HG03521 (cell line): ENCODE results near the gene GTPBP3.
A peak's percentile ranks its signal among the peaks of the same experiment; 100 is the strongest.

Source experiments
- ATAC-seq: cut with Tn5 transposase; IDR thresholded peaks from one replicate; pipeline ENCODE4 v1.9.1; 2021; ENCODE audit warnings: mild to moderate bottlenecking, moderate library complexity; ENCODE audit not compliant: unreplicated experiment

GTPBP3 gene

DNA sequence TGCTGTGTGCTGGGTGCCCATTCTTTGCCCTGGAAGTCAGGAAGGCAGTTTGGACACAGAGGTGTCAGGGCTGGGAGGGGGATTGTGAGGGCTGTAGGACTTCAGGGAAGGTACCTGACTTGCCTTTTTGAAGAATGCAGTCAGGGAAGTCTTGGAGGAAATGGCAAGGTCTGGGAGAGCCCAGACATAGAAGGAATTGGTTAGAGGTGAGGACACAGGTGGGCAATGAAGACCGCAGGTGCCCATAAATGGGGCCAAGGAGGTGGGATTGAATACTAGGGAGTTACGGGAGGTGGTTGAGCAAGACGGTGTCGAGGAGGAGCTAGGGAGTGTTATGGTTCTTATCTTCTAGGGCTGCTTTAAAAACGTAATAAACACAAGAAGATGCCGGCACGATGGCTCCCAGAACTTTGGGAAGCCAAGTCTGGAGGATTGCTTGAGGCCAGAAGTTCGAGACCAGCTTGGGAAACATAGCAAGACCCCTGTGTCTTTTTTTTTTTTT is 29.4 kb upstream of the GTPBP3 start:
- no peak for ATAC-seq

DNA sequence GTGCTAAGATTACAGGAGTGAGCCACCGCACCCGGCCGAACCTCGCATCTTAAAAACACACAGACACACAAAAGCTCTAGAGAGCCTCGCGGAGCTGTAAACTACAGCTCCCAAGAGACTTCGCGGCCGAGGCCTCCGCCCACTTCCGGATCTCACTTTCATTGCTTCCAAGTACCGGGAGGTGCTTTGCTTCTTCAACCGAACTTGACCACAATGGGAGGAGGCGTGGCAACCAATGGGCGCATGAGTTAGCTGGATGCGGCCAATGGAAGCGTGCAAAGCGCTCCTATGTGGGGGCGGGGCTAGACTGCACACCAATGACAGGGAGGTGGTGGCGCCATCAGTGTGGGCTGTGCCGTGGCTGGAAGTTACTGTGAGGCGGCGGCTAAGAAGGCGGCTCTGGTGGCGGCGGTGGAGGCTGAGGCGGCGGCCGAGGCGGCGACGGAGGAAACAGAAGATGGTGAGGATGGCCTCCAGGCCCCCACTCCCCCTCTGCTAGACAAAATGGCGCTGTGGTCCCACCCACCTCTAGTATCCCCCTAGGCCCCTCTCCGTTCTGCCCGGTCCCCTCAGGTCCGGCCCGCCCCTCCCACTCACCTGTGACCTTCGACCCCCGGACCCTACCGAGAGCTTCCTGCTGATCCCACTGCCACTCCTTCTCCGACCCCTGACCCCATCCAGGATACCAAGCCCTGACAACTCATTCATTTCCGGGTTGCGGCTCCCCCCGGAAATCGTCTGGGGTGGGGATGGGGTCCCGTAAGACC is 28.0 kb upstream of the GTPBP3 start, which contains the start of gene DDA1:
Gene DDA1, plus strand, starts transcription at position 366 of the 767 bp plus-strand sequence. Its CDS starts 92 bp downstream, at position 458.
- peak; percentile 54 for ATAC-seq

DNA sequence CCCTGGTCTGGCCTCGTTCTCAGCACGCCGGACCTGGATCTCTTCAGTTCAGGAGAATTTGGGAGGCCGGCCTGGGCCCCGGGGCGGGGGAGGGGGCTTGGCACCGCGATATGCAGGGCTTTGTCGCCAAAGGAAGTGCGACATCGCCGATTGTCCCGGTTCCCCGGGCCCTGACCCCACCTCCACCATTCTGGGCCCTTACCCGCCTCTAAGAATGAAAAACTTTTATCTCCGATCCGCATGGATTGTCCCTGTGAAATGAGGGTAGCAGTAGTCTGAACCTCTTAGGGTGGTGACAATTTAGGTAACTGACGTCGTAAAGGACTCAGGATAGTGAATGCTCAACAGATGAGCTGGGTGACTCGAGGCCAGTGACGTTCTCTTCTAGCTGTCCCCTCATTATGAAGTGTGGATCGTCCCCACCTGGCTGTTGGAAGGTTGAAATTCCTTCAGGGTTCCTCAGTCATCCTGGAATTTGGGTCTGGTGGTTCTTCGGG is 27.3 kb upstream of the GTPBP3 start:
- ATAC-seq: no peak

DNA sequence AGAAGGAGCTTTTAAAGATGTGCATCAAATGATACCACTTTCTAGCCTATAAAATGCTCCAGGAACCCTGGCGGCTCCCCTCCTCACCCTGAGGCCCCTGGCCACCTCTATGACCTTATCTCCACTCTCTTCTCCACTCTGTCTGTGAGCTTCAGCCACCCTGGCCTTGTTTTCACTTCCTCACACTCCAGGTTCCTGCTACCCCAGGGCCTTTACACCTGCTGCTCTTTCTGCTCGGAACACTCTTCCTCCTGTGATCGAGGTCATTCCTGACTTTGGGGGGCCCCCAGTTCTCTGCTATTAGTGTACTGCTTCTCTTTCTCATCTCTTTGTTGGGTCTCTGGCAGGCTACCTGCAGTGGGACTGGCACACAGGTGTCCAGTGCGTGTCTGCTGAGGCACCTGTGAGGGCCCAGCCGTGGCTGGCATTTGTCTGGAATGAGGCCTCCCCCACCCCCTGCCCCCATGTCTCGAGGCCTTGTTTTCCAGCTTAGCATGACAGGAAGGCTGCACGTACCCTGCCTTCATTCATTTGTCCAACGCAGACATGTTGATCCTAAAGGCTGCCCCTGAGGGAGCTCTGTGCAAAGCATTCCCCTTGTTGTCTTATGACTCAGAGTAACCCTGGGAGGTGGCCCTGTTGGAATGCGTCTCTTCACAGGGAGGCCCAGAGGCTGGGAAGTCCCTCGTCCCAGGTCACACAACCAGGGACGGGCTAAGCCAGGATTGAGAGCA is 25.7 kb upstream of the GTPBP3 start:
- ATAC-seq: no peak

DNA sequence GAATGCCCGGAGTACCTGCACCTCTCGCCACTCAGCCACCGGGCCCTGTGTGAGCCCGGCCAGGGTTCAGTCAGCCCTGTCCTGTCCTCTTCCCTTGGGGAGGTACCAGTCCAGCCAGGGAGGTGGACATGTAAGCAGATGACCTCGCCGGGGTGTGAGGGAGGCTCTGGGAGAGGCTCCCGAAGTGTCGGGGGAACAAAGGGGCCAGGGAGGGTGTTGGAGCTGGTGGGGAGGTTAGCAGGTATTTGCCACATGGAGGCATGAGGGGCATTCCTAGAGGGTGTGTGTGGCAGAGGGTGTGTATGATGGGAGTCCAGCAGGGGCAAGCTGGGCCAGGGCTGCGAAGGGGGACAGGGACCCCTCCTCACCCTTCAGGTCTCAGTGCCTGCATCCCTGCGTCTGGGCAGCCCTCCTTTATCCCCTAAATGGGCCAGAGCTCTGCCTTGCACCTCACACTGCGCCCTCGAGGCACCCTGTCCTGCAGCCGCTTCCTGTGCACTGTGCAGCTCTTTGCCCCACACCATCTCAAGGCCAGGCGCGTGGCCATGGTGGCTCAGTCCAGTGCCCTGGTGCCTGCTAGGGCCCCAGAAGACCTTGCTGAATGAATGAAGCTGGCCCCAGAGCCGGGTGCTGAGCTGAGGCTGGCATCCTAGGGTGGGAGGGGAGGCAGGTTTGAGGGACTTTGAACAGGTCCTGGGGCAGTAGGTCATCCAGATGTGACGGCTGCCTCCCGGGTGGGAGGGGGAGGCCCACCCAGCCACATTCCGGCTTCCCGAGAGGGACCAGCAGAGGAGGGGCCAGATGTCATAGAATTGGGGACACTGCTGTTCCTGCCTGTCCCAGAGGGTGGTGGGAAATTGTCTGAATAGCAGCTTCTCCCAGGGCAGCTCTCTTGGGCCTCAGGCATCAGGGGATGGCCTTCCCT is 24.9 kb upstream of the GTPBP3 start:
- no peak for ATAC-seq

DNA sequence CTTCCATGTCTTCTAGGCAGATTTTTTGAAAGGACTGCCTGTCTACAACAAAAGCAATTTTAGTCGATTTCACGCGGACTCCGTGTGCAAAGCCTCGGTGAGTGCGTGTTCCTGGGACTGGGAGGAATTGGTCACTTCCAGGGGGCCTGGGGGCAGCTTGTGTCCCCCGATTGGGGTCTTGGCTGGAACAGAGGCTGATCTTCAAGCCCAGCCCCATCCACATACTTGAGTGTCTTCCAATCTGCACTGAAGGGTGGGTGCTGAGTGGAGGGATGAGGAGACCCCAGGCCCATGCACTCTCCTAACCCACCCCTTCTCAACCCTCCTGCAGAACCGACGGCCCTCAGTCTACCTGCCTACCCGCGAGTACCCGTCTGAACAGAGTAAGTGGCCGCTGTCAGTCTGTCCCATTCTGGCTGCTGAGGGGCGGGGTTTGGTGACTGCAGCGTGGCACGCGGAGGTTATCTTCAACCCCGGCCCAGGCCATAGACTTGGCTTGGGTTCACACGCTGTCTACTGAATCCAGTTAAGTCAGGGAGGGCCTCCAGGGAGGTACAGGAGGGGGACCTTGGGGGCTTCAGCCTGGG is 23.3 kb upstream of the GTPBP3 start:
- no peak for ATAC-seq

DNA sequence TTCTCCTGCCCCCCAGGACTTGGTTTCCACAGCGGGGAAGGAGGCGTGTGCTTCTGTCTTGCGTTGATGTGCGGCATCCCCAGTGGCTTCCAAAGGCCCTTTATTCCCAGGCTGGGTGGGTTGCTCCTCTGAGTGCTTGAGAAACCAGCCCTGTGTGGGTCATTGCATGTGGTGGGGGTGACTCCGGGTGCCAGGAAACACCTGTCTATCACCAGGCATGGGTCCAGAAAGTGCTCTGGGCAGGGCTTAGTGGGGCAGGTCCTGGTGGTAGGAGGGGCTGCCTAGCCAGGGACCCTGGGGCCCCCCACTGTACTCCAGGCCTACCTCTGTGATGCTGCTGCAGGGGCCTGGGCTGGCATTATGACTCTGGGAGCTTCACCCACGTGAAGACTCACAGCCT is 18.4 kb upstream of the GTPBP3 start:
- no peak for ATAC-seq

DNA sequence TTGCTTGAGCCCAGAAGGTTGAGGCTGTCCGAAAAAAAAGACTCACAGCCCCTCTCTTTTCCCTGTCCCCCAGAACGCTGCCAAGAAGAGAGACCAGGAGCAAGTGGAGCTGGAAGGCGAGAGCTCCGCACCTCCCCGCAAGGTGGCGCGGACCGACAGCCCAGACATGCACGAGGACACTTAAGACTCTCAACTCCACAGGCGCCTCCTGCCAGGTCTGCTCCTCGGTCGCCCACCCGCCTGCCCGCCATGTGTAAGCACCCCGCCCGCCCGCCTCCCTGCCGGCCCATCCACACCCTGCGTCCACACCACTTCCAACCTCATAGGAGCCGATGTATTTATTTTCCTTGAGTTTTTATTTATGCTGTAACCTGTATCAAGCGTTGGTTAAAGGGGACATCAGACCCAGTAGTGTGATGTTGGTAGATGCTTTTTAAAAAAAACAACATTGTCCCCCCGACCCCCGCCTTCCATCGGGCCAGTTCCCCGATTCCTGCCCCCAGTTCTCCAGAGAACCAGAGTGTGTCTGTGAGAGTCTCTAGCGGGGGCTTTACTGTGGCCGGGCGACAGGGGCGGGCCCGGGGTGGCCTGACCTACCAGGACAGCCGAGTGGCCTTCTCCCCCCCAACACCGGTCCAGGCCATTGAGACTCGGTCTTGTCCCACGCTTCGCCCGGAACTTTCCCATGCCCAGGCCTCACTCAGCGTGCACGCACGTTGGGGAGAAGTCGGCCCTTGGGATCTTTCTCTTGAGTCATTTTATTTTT is 17.7 kb upstream of the GTPBP3 start:
- no peak for ATAC-seq

DNA sequence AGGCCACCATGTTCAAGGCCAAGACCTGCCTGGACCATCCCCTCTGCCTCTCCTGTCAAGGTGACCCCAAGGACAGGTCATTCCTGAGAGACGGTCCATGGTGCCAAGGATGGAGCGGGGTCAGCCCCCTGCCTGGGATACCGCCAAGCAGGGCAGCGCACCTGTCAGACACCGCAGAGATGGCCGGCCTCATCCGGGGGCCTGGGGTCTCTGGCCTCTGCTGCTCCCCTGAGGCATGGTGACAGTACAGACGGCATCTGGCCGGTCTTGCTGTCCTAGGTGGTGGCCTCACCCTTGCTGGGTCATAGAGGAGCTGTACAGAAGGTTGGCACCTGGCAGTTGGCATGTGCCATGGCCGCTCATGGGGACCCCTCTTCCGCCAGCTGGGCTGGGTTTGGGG is 16.9 kb upstream of the GTPBP3 start:
- ATAC-seq: no peak

DNA sequence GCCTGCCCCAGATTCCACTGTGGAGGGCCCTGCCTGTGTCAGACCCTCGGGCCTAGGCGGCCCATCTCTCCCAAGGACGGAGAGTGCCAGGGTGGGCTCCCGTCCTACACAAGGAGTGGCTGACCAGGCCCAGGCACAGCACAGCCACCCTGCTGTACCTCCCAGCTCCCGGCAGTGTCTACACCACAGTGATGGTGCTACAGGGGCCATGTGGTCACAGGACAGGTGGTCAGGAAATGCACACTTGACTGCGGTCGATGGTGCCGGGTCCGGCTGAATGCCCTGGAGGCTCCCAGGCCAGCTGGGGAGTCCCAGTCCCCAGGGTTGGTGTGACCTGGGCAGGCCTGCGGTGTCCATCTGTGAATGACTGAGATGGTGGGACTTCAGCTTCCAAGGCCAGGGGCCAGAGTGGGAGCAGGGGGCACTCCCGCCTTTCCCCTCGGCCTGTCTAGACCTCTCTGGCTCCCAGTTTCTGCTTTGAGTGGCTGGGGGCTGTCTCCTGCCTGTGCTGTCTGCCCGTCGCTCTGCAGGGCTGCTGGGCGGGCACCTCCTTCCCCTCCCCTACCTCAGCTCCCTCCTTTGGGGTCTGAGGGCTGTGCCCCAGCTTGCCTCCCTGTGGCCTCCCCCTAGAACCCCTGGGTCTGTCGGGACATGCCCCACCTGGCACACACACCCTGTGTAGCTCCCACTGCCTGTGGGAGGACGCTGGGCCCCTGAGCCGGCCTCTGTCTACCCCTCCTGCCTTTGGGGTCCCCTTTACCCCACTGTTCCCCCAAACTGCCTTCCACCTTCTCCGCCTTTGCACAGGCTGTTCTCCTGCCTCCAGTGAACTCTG is 15.5 kb upstream of the GTPBP3 start:
- no peak for ATAC-seq

DNA sequence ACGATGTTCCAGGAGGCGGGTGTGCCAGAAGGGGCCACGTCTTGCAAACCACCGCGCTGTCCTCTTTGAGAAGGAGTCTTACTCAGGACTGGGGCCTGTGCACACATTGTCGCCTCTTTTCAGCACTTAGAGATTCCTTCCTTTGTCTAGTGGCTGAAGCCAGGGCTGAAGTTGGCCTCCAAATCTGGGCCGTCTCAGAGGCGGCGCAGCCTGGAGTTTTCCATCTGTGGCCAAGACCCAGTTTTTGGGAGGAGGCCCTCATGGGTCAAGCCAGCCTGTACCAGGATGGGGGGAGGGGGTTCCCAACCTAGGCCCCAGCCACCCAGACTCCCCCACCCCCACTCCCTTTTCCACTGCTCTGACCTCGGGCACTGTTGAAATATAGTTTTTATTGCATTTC is 14.5 kb upstream of the GTPBP3 start:
- no peak for ATAC-seq

DNA sequence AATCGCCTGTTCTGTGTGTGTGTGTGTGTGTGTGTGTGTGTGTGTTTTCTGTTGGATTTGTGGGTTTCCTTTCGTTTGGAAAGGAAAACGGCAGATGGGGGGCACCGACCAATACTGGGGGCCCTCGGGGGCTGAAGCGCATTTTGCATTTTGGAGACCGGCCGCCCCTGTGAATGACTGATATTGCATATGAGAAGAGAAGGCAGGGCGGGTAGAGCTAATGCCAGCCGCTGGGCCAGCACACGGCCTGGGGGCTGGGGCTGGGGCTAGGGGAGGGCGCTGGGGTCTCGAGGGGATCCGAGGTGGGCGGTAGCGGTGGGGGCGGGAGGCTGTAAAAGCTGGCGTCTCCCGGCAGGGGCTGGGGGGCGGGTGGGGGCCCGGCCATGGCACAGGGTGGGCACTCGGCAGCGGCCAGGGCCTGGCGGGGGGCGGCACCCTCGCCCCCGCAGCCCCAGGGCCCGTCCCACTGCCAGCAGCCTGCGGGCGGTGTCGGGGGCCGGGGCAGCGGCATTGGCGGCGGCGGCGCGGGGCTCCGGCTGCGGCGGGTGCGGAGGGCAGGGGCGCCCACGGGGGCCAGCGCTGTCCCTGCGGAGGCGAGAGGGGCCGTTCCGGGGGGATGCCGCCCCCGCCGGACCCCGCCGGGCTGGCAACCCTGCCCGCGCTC is 13.9 kb upstream of the GTPBP3 start:
- no peak for ATAC-seq

DNA sequence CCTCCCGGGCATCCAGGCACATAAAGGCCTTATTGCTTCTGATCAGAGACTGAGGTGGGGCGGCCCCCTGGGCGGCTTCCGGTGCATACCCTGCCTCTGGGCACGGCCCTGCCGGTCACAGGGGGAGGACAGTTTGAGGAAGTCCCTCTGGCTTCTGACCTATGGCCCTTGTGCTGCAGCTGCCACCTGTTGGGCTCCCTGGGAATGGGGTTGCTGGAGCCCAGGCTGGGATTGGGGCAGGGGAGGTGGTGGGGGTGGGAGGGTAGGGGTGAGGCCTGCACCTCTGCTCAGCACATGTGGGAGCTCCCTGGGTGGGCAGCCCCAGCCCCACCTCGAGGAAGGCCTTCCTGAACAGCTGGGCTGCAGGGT is 13.4 kb upstream of the GTPBP3 start:
- ATAC-seq: no peak

DNA sequence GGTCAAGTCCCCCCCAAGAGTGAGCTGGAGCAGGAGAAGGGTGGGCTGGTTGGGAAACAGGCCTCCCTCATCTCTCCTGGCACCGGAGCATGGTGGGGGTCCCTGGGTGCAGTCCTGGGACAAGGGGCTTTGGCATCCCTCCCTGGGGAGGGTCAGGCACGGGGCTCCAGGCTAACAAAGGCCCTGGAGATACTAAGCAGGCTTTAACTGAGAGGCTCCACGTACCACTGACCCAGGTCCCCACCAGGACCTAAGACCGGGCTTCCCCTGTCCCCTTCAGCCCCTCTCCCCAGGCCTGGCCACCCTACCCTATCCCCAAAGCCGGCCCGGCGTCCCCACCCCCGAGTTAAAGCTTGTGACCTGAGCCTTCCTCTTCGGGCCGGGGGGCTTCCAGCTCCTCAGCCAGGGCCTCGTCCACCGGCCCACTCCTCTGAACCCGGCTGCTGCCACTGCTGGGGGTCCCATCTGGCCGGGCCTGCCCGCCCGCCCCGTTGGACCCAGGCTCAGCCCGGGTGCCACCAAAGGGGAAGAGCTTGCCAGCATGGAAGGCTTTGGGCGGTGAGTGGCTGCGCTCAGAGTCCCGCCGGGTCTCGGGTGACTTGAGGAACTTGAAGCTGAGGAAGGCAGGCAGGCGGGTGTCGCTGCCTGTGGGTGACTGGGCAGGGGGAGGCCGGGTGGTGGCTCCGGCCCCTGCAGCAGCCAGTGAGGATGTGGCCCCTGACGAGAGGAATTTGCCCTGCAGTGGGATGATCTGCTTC is 12.8 kb upstream of the GTPBP3 start:
- no peak for ATAC-seq

DNA sequence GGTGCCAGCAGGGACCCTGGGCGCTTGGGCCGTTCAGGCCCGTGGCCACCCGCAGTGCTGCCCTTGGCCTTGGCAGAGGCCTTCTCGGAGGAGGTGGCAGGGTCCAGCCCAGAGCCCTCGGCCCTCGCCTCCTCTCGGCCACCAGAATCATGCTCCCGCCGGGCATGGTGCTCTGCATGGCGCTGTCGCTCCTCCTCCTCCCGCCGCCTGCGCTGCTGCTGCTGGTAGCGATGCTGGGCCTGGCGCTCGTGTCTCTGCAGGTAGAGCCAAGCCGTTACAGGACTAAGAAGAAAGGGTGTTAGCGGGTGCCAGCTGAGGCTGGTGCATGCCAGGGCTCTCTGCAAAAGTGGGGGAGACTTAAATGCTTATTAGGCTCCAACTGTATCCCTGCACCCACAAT is 12.2 kb upstream of the GTPBP3 start:
- no peak for ATAC-seq

DNA sequence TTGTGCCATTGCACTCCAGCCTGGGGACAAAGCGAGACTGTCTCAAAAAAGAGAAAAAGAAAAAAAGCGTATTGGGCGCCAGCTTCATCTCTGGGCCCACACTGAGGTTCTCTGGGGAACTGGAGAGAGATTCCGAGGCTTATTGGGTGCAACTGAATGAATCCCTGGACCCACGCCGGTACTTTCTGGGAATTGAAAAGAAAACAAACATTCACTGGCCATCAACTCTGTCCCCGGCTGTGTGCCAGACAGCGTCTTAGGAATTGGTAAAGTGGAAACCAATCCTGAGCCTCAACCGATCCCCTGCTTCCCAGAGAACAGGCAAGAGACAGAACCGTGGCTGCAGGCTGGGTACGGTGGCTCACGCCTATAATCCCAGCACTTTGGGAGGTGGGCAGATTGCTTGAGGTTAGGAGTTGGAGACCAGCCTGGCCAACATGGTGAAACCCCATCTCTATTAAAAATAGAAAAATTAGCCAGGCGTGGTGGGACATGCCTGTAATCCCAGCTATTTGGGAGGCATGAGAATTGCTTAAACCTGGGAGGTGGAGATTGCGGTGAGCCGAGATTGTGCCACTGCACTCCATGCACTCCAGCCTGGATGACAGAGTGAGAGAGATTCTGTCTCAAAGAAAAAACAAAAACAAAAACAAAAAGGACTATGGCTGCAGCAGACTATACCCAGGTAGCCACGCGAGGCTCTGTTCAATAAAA is 11.3 kb upstream of the GTPBP3 start:
- no peak for ATAC-seq

DNA sequence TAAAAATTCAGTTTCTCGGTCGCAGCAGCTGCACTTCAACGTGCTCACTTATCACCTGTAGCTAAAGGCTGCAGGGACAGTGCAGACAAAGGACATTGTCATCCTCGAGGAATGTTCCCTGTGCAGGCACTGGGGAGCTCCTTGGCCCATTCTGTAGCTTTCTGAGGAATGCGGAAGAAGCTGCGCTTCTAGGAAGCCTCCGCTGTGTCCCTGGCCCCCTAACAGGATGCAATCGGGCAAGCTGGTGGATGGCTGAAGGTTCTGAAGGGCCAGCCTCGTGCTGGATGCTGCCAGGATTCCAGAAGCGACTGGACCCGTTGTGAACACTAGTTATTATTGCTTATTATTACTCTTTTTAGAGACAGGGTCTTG is 10.8 kb upstream of the GTPBP3 start:
- no peak for ATAC-seq
